Fibroblast of skin of abdomen (primary cell): ENCODE data around the gene TNXB.
A peak's percentile ranks its signal among the peaks of the same experiment; 100 is the strongest.
"Not testable (repeated sequence)": the region's sequence is repeated elsewhere in the genome, so short reads cannot be mapped to it uniquely, and the experiment has no call there.

Experiments used
- DNase-seq: peaks from one replicate; pipeline ENCODE4 v3.0.0-alpha.2; 2013

Gene TNXB

GRCh38 chr6:32058511-32058963, 50.6 kb downstream of the TNXB start:
- DNase-seq: no peak

GRCh38 chr6:32057966-32058365, 51.2 kb downstream of the TNXB start:
- no peak for DNase-seq

GRCh38 chr6:32056254-32056653, 52.9 kb downstream of the TNXB start:
- DNase-seq: no peak

- not testable (repeated sequence) for DNase-seq
Observed at GRCh38 chr6:32055756-32056155, 53.4 kb downstream of the TNXB start.

GRCh38 chr6:32053314-32053713, 55.8 kb downstream of the TNXB start:
- DNase-seq: not testable (repeated sequence)

GRCh38 chr6:32052626-32053025, 56.5 kb downstream of the TNXB start:
- DNase-seq: not testable (repeated sequence)

- DNase-seq: no peak
Observed at GRCh38 chr6:32050562-32050961, 58.6 kb downstream of the TNXB start.

GRCh38 chr6:32049736-32050135, 59.4 kb downstream of the TNXB start:
- not testable (repeated sequence) for DNase-seq

- not testable (repeated sequence) for DNase-seq
Observed at GRCh38 chr6:32049149-32049548, 60.0 kb downstream of the TNXB start.

- peak; percentile 46 for DNase-seq
Observed at GRCh38 chr6:32047855-32048766, 61.0 kb downstream of the TNXB start.

- no peak for DNase-seq
Observed at GRCh38 chr6:32047539-32047854, 61.6 kb downstream of the TNXB start.

GRCh38 chr6:32047084-32047478, 62.1 kb downstream of the TNXB start:
- DNase-seq: peak; percentile 7

GRCh38 chr6:32046450-32047083, 62.6 kb downstream of the TNXB start:
- DNase-seq: peak; percentile 15

GRCh38 chr6:32045811-32046449, 63.2 kb downstream of the TNXB start:
- no peak for DNase-seq

GRCh38 chr6:32044916-32045315, 64.2 kb downstream of the TNXB start:
- DNase-seq: not testable (repeated sequence)

GRCh38 chr6:32043589-32044380, 65.4 kb downstream of the TNXB start:
- not testable (repeated sequence) for DNase-seq

GRCh38 chr6:32042276-32042675, 66.9 kb downstream of the TNXB start:
- not testable (repeated sequence) for DNase-seq

- DNase-seq: not testable (repeated sequence)
Observed at GRCh38 chr6:32041385-32041784, 67.8 kb downstream of the TNXB start.

- not testable (repeated sequence) for DNase-seq
Observed at GRCh38 chr6:32041050-32041321, 68.2 kb downstream of the TNXB start.

GRCh38 chr6:32040299-32041049, 68.7 kb downstream of the TNXB start:
- not testable (repeated sequence) for DNase-seq

- not testable (repeated sequence) for DNase-seq
Observed at GRCh38 chr6:32039321-32040274, 69.5 kb downstream of the TNXB start.
